Measurements from ENCODE around the gene ZNFX1. TPM values are rescaled to one million over a fixed set of nuclear protein-coding genes. Genes with fewer than 3 reads are reported as not detected.

Gene ZNFX1
- total and polyA plus RNA-seq, 2 experiments from 2014 or later: 10.0 to 13.9 TPM

DNA sequence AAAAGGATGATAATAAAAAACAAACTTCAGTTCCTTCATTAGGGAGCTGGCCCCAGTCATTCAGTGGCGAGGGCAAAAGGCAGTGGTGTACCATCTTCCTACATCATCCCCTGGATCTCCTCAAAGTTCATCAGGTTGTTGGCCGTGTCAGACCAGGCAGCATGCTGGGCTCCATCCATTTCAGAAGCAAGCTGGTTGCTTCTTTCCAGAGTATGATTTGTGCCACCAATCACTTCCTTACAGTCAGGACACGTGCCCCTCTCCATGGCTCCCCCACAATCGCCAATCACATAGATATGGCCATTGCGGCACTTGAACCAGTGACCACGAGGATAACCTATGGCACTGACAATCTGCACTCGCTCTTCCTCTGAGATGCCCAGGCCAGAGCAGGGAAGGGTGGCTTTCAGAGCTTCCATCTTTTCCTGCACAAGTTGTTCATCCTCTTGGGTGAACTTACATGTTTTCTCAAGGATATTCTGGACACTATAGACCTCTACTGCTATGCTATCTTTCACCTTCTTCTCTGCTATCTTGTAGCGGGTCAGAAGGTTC lies 30.6 kb downstream of the ZNFX1 start:
- no peaks in the 10 kb centered on the region for H3K9me3 ChIP-seq (ENCODE audit: low read depth)
- WGBS (ENCODE audit: low lambda C conversion rate, missing lambda C conversion rate): 97% methylated on average over 8 of the region's 8 CpGs
- no peak overlapping the region for H3K4me2 ChIP-seq
- no peaks in the 10 kb centered on the region for H3K79me2 ChIP-seq
- no peaks in the 10 kb centered on the region for H3K9me2 ChIP-seq (replicated peaks; ENCODE audit: insufficient read depth)
- DNase-seq (ENCODE audit: low spot score): no peak
- no peaks in the 10 kb centered on the region for H3K4me1 ChIP-seq (ENCODE audit: insufficient read depth)
- H2AFZ ChIP-seq: no peak overlapping the region
- H3K36me3 ChIP-seq (replicated peaks; ENCODE audit: insufficient read depth, low read depth): peaks cover 6% of the 10 kb centered on the region
- H3K4me3 ChIP-seq: no peak overlapping the region
- H3K27me3 ChIP-seq: no peaks in the 10 kb centered on the region
- TF ChIP-seq EZH2phosphoT487 (IDR thresholded peaks at IDR 0.05; ENCODE audit: low read depth, severe bottlenecking, unreplicated experiment) (no peak), CTCF (IDR thresholded peaks at IDR 0.05; ENCODE audit: poor library complexity) (no peak), EZH2 (IDR thresholded peaks at IDR 0.05; ENCODE audit: borderline replicate concordance) (no peak)
- no peaks in the 10 kb centered on the region for H4K20me1 ChIP-seq (ENCODE audit: insufficient read depth, poor library complexity, severe bottlenecking)
- no peak overlapping the region for H3K27ac ChIP-seq

- Histone ChIP-seq H3K36me3 (replicated peaks; ENCODE audit: insufficient read depth, low read depth) (peaks cover 6% of the 10 kb centered on the region), H3K27ac (no peak overlapping the region)
These were observed 31.7 kb downstream of the ZNFX1 start for GRCh38 chr20:49245921-49246740.

DNA sequence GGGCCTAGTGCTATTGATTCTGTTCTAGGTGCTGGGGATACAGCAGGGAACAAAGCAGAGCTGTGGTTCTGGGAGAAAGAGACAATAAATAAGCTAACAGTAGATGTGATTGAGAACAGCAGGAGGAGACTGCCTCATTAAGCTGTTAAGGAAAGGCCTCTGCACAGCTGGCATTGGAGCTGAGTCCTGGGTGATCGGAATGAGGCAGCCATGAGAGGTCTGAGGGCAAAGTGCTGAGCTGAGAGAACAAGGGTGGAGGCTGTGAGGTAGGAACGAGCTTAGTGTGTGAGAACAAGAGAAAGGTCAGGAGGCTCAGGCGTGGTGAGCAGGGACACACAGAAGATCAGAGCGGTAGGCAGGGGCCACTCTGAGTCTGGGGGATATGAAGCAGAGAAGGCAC lies 40.3 kb downstream of the ZNFX1 start:
- no peak overlapping the region for H2AFZ ChIP-seq
- no peaks in the 10 kb centered on the region for H3K9me2 ChIP-seq (replicated peaks; ENCODE audit: insufficient read depth)
- 88% methylated on average over 4 of the region's 4 CpGs for WGBS (ENCODE audit: low lambda C conversion rate, missing lambda C conversion rate)
- TF ChIP-seq EZH2 (IDR thresholded peaks at IDR 0.05; ENCODE audit: borderline replicate concordance) (no peak), EZH2phosphoT487 (IDR thresholded peaks at IDR 0.05; ENCODE audit: low read depth, severe bottlenecking, unreplicated experiment) (no peak), CTCF (IDR thresholded peaks at IDR 0.05; ENCODE audit: poor library complexity) (no peak)
- H3K27me3 ChIP-seq: no peaks in the 10 kb centered on the region
- H3K36me3 ChIP-seq (replicated peaks; ENCODE audit: insufficient read depth, low read depth): no peaks in the 10 kb centered on the region
- no peaks in the 10 kb centered on the region for H3K4me1 ChIP-seq (ENCODE audit: insufficient read depth)
- no peak overlapping the region for H3K27ac ChIP-seq
- H3K4me3 ChIP-seq: no peak overlapping the region
- no peaks in the 10 kb centered on the region for H4K20me1 ChIP-seq (ENCODE audit: insufficient read depth, poor library complexity, severe bottlenecking)
- H3K9me3 ChIP-seq (ENCODE audit: low read depth): no peaks in the 10 kb centered on the region
- no peaks in the 10 kb centered on the region for H3K79me2 ChIP-seq
- no peak overlapping the region for H3K4me2 ChIP-seq
- no peak for DNase-seq (ENCODE audit: low spot score)

More at GRCh38 chr20:49245921-49246740, 31.7 kb downstream of the ZNFX1 start:
- DNase-seq (ENCODE audit: low spot score): peak; percentile 55
- Histone ChIP-seq H3K9me2 (replicated peaks; ENCODE audit: insufficient read depth) (no peaks in the 10 kb centered on the region), H3K4me2 (no peak overlapping the region), H3K79me2 (no peaks in the 10 kb centered on the region), H4K20me1 (ENCODE audit: insufficient read depth, poor library complexity, severe bottlenecking) (no peaks in the 10 kb centered on the region), H3K4me3 (no peak overlapping the region), H3K27me3 (no peaks in the 10 kb centered on the region), H3K4me1 (ENCODE audit: insufficient read depth) (no peaks in the 10 kb centered on the region), H2AFZ (no peak overlapping the region), H3K9me3 (ENCODE audit: low read depth) (no peaks in the 10 kb centered on the region)
- 65% methylated on average over 3 of the region's 3 CpGs for WGBS (ENCODE audit: low lambda C conversion rate, missing lambda C conversion rate)
- TF ChIP-seq CTCF (IDR thresholded peaks at IDR 0.05; ENCODE audit: poor library complexity) (peak; percentile 61), EZH2 (IDR thresholded peaks at IDR 0.05; ENCODE audit: borderline replicate concordance) (no peak)
